Measurements from ENCODE around the gene EFS.

Gene EFS

DNA sequence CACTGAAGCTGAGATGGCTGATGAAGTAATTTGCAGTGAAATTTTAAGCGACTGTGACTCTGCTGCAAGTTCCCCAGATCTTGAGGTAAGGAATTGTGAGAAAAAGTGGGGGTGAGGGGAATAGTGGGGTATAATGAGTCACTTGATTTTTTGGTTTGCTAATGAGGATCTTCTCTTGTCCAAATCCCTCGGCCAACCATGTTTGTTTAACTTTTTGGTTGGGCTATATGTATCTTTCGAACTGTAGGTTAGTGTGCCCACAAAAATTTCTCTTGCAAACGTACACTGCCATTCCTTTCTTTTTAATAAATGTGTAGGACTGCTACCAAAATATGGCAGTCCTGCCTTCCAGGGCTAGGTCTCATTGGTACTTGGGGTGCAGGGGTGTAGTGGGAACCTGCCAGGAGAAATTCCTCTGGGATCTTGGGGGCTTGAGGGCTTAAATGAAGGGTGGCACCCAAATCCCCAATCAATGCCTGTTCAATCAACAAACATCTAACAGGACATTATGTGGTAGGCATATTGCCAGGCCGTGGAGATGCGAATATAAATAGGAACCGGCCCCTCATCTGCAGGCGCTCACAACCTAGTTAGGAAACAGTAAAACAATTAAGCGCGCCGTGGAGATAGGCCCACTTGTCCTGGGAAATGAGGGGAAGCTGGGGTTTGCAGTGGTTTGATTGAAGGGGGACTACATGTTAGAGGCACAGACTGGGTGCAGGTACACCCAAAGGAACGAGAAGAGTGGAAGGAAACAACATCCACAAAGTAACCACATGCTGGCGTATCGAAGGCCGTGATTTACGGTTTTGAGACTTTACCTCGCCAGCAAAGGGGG is 45.0 kb downstream of the EFS start:
- H3K4me3 ChIP-seq (ENCODE audit: low read length): peak overlapping the region; percentile 42
- DNase-seq (ENCODE audit: low read depth): no peak
- TF ChIP-seq, protein P1, sequence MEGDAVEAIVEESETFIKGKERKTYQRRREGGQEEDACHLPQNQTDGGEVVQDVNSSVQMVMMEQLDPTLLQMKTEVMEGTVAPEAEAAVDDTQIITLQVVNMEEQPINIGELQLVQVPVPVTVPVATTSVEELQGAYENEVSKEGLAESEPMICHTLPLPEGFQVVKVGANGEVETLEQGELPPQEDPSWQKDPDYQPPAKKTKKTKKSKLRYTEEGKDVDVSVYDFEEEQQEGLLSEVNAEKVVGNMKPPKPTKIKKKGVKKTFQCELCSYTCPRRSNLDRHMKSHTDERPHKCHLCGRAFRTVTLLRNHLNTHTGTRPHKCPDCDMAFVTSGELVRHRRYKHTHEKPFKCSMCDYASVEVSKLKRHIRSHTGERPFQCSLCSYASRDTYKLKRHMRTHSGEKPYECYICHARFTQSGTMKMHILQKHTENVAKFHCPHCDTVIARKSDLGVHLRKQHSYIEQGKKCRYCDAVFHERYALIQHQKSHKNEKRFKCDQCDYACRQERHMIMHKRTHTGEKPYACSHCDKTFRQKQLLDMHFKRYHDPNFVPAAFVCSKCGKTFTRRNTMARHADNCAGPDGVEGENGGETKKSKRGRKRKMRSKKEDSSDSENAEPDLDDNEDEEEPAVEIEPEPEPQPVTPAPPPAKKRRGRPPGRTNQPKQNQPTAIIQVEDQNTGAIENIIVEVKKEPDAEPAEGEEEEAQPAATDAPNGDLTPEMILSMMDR (conservative IDR thresholded peaks at IDR 0.05; ENCODE audit: low read depth, low read length): no peak

DNA sequence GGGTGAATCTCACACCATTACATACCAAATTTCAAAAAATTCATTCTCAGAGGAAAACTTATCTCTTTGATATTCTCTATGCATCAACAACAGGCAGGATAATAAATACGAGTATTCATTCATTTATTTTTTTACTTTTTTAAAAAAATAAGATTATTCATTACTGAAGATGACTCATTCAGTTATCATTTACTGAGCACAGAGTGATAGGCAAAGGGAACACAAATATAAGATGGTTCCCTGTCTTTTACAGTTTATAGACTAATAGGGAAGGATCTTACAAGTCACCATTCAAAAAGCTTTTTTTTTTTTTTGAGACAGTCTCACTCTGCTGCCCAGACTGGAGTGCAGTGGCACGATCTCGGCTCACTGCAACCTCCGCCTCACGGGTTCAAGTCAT is 48.7 kb downstream of the EFS start:
- DNase-seq (ENCODE audit: low read depth): no peak
- TF ChIP-seq, protein P1 (conservative IDR thresholded peaks at IDR 0.05; ENCODE audit: low read depth, low read length): no peak
- H3K4me3 ChIP-seq (ENCODE audit: low read length): no peak overlapping the region

DNA sequence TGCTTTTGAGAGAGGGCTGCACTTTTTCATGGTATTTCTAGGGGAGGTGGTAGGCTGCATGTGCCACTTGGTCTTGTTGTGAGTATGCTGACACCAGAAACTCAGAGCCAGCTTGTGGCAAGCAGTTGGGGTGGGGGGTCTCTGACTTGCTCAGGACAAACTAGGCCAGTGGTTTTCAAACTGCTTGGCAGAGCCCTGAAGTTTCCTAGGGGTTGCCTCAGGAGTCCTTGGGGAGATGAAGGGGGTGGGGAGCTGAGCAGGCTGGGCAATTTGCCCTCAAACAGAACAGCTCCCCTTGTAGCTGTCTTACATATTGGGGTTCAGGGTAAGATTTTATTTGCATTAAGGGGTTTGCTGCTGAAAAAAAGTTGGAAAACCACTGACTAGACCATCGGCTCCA is 54.4 kb downstream of the EFS start:
- no peak for DNase-seq (ENCODE audit: low read depth)
- H3K4me3 ChIP-seq (ENCODE audit: low read length): no peak overlapping the region
- TF ChIP-seq, protein P1 (conservative IDR thresholded peaks at IDR 0.05; ENCODE audit: low read depth, low read length): no peak

DNA sequence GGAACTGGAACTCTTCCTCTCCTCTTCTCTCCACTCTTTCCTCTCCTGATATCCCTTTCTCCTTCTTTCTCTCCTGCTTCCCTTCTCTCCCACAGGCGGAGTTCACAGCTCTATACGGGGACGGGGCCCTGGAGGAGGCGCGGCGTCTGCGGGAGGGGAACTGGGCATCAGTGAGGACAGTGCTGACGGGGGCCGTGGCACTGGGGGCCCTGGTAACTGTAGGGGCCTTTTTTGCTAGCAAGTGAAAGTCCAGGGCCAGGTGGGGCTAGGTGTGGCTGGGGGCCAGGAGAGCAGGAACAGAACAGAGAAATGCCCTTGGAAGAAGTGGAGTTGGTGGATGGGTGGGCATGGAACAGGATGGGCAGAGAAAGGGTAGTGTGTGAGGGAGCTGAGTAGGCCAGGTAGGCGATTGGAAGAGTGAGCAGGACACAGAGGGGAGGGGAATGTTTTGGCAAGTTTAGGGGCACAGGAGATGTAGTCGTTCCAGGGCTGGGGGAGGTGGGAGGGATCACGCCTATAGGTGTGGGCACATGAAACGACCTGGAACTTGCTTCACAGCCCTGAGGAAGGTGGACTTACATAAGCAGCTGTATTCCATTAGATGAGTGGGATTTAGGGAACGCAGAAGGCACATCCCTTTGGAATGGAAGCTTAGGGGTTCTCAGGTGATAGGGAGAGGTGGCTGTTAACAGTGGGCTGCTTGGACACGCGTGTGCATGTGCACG is 56.1 kb downstream of the EFS start:
- no peak overlapping the region for H3K4me3 ChIP-seq (ENCODE audit: low read length)
- no peak for DNase-seq (ENCODE audit: low read depth)
- TF ChIP-seq, protein P1 (conservative IDR thresholded peaks at IDR 0.05; ENCODE audit: low read depth, low read length): no peak

DNA sequence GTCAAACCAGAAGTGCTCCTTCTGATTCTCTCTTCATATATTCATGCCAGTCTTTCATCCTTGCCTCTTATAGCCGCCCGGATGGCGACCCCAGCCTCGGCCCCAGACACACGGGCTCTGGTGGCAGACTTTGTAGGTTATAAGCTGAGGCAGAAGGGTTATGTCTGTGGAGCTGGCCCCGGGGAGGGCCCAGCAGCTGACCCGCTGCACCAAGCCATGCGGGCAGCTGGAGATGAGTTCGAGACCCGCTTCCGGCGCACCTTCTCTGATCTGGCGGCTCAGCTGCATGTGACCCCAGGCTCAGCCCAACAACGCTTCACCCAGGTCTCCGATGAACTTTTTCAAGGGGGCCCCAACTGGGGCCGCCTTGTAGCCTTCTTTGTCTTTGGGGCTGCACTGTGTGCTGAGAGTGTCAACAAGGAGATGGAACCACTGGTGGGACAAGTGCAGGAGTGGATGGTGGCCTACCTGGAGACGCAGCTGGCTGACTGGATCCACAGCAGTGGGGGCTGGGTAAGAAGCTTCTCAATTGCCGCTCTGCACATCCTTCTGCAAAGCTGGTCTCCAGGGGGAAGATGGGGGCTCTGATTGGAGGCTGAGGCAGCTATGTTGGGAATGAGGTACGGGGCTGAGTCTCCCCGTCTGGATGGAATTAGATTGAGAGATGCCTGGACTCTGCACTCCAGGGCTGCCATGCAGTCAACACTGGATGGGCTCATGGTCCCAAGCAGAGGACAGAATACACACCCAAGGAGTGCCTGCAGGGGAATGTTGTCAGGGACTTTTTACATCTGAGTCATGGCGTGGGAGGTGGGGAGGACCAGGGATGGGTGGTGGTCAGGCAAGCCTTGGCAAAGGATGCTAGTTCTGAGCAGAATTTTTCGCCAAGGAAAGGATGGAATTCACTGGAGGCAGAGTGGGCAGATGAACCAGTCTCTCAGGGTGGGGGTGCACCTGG is 57.0 kb downstream of the EFS start:
- peak overlapping the region; percentile 94 for H3K4me3 ChIP-seq (ENCODE audit: low read length)
- DNase-seq (ENCODE audit: low read depth): no peak
- TF ChIP-seq, protein P1 (conservative IDR thresholded peaks at IDR 0.05; ENCODE audit: low read depth, low read length): no peak

DNA sequence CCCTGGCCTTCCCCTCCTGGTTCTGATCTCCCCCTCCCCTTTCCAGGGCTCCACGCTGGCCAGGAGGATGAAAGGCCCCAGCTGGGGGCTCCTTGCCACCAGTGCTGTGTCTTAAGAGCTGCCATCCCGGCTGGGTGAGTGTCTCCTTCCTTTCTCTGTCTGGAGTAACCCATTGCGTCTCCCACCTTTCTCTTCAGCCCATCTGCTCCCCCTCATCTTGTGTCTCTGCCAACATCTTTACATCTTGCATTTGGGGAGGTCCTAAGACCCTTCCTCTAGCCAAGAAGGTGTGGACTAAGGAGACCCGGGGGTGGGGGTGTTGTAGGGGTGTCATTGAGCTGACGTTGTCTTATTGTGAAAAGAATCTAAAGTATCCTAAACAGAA is 57.8 kb downstream of the EFS start:
- TF ChIP-seq, protein P1 (conservative IDR thresholded peaks at IDR 0.05; ENCODE audit: low read depth, low read length): no peak
- no peak for DNase-seq (ENCODE audit: low read depth)
- H3K4me3 ChIP-seq (ENCODE audit: low read length): peak overlapping the region; percentile 94

All from retinal pigment epithelial cell (primary cell).